Panc1 (cell line): ENCODE data around the gene CPA5. TPM values are rescaled to one million over a fixed set of nuclear protein-coding genes. Genes with fewer than 3 reads are reported as not detected.

Experiments used
- ATAC-seq: fragments of 200-7000 bp; cut with Tn5 transposase; 2 replicates; pipeline ENCODE4 v1.9.1; 2020; ENCODE audit warnings: mild to moderate bottlenecking, moderate library complexity
- BruUV-seq: library from RNA; stranded (reverse); fragments of 400-500 nt; replicated peaks from 2 replicates; lab custom pipeline; 2021; lab: Mats Ljungman, UMichigan
- CTCF ChIA-PET: fragments of 300-600 bp; sonication (Branson Sonifier 250); formaldehyde crosslinking; loops from one replicate; lab custom pipeline; 2022; ENCODE audit warnings: antibody characterized with exemption; lab: Charles Lee
- POLR2A ChIA-PET: fragments of 300-600 bp; sonication (Branson Sonifier 250); formaldehyde crosslinking; loops from one replicate; lab custom pipeline; 2022; ENCODE audit warnings: antibody characterized with exemption; lab: Charles Lee
- DNase-seq: peaks from one replicate; pipeline ENCODE4 v3.0.0-alpha.2; 2010; ENCODE audit warnings: low read depth, low spot score
- H3K27ac ChIP-seq: 2 replicates; pipeline ENCODE4 v1.5.1; 2011; ENCODE audit warnings: mild to moderate bottlenecking, low read length, inconsistent platforms
- H3K27me3 ChIP-seq: fragments of 200-500 bp; sonication (Bioruptor generic); 2 replicates; pipeline ENCODE4 v1.6.0; 2014; ENCODE audit warnings: low read length, inconsistent platforms; ENCODE audit not compliant: control insufficient read depth, insufficient read depth
- H3K36me3 ChIP-seq: fragments of 200-500 bp; sonication (Bioruptor generic); 2 replicates; pipeline ENCODE4 v1.5.1; 2014; ENCODE audit warnings: inconsistent platforms, mild to moderate bottlenecking, low read length, moderate library complexity; ENCODE audit not compliant: control insufficient read depth, insufficient read depth
- H3K4me1 ChIP-seq: 2 replicates; pipeline ENCODE4 v1.5.1; 2011; ENCODE audit warnings: inconsistent platforms, mild to moderate bottlenecking, low read length, moderate library complexity; ENCODE audit not compliant: control insufficient read depth, insufficient read depth
- H3K4me3 ChIP-seq, 2 experiments: 2 replicates each; pipeline ENCODE4 v1.5.1; 2011 to 2012; ENCODE audit warnings: low read depth in 2 of 2, low read length in 2 of 2, mild to moderate bottlenecking in 2 of 2, inconsistent platforms in 1 of 2, moderate library complexity in 1 of 2
- H3K9me3 ChIP-seq: fragments of 200-500 bp; sonication (Bioruptor generic); 2 replicates; pipeline ENCODE4 v1.5.1; 2014; ENCODE audit warnings: low read depth, mild to moderate bottlenecking, inconsistent platforms, low read length, moderate library complexity; ENCODE audit not compliant: control insufficient read depth, insufficient read depth
- CTCF ChIP-seq: fragments of 450-650 bp; IDR thresholded peaks from 2 replicates; pipeline ENCODE4 v1.5.1; 2017; ENCODE audit warnings: mild to moderate bottlenecking
- POLR2AphosphoS5 ChIP-seq: IDR thresholded peaks from 2 replicates; pipeline ENCODE4 v1.6.1; 2012; ENCODE audit warnings: mild to moderate bottlenecking, low read depth, low read length, moderate library complexity
- REST ChIP-seq, 2 experiments: IDR thresholded peaks; 2 replicates each; pipeline ENCODE4 v1.6.1; 2011 to 2012; ENCODE audit warnings: low read depth in 2 of 2, control low read depth in 1 of 2, low read length in 1 of 2, mild to moderate bottlenecking in 1 of 2, moderate library complexity in 1 of 2; ENCODE audit not compliant: insufficient read depth in 1 of 2
- SIN3A ChIP-seq: IDR thresholded peaks from 2 replicates; pipeline ENCODE4 v1.6.1; 2012; ENCODE audit warnings: low read depth, mild to moderate bottlenecking, low read length, moderate library complexity, borderline replicate concordance; ENCODE audit not compliant: insufficient read depth
- TCF7L2 ChIP-seq: IDR thresholded peaks from 2 replicates; pipeline ENCODE4 v1.6.1; 2011; ENCODE audit warnings: mild to moderate bottlenecking, low read depth, low read length, inconsistent platforms
- in situ Hi-C: cut with HindIII; loops from 2 replicates; pipeline ENCODE4 v1.10.0; 2016; ENCODE audit warnings: low sequenced_read_pairs, low pct_unique_long_range_greater_than_20kb
- intact Hi-C: fragments of 100-400 bp; cut with micrococcal nuclease; formaldehyde crosslinking; loops from one replicate; pipeline ENCODE4 v1.10.0; 2022; ENCODE audit not compliant: unreplicated experiment
- total RNA-seq: library from RNA; stranded (reverse); gene quantifications from one replicate; pipeline ENCODE4 v1.2.1, GENCODE V29; 2021; ENCODE audit not compliant: unreplicated experiment

The CPA5 gene
- total RNA-seq, 1 experiment from 2014 or later, result not detected

DNA sequence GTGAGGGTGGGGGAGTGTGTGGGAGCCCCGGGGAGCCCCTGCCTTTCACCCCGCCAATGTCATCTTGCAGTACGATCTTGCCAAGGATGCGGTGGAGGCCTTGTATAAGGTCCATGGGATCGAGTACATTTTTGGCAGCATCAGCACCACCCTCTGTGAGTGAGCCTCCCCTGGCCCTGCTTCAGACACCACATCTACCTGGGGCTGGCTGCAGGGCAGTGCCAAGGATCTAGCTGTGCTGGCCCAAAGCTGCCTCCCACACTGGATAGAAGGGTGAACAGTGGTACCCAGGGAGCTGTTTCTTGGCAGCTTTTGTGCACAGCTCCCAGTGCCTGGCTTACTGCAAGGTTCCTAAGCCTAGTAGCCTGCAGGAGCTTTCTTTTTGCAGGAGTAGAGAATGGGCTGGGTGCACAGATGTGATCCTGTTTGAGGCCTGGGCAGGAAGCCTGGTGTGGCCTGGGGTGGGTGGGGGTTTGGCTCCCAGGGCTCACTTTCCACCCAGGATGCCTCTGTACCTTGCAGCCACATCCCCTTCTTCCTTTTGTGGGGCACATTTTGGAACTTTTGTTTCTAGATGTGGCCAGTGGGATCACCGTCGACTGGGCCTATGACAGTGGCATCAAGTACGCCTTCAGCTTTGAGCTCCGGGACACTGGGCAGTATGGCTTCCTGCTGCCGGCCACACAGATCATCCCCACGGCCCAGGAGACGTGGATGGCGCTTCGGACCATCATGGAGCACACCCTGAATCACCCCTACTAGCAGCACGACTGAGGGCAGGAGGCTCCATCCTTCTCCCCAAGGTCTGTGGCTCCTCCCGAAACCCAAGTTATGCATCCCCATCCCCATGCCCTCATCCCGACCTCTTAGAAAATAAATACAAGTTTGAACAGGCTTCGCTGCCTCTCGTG, 23.5 kb downstream of the CPA5 start:
- TF ChIP-seq CTCF (no peak), REST (IDR thresholded peaks at IDR 0.05; ENCODE audit: insufficient read depth in 1 of 2, low read depth in 2 of 2, low read length in 1 of 2) (no peak), SIN3A (no peak)
- Histone ChIP-seq H3K36me3 (no peaks in the 10 kb centered on the region), H3K4me3 (no peak overlapping the region), H3K9me3 (no peaks in the 10 kb centered on the region), H3K4me1 (peaks cover 14% of the 10 kb centered on the region), H3K27me3 (no peaks in the 10 kb centered on the region), H3K27ac (no peak overlapping the region)
- CTCF ChIA-PET, result no interaction called here
- POLR2A ChIA-PET, result interaction anchor here (0.7 kb wide), 1 partner anchor 142 kb away, joined by 3 read pairs; no protein-coding TSS in a partner anchor
- ATAC-seq, result no peak
- no peak for DNase-seq
- in situ Hi-C loops (no loop called here), intact Hi-C loops (no loop called here)
- BruUV-seq, result no TSS peak

- Histone ChIP-seq H3K4me3 (no peak overlapping the region), H3K27me3 (no peaks in the 10 kb centered on the region), H3K4me1 (peaks cover 20% of the 10 kb centered on the region), H3K36me3 (no peaks in the 10 kb centered on the region), H3K9me3 (no peaks in the 10 kb centered on the region), H3K27ac (no peak overlapping the region)
- POLR2A ChIA-PET, result no interaction called here
- in situ Hi-C loops, result no loop called here
- intact Hi-C loops, result no loop called here
- DNase-seq, result no peak
- no TSS peak for BruUV-seq
- no peak for ATAC-seq
- CTCF ChIA-PET, result no interaction called here
- TF ChIP-seq SIN3A, result no peak
- TF ChIP-seq TCF7L2, result no peak
- TF ChIP-seq POLR2AphosphoS5, result no peak
- no peak for TF ChIP-seq REST (IDR thresholded peaks at IDR 0.05; ENCODE audit: insufficient read depth in 1 of 2, low read depth in 2 of 2, low read length in 1 of 2)
- TF ChIP-seq CTCF, result no peak
Measured at GRCh38 chr7:130369110-130369711, 24.6 kb downstream of the CPA5 start.
